ENCODE measurements around the gene CELF2.

DNA sequence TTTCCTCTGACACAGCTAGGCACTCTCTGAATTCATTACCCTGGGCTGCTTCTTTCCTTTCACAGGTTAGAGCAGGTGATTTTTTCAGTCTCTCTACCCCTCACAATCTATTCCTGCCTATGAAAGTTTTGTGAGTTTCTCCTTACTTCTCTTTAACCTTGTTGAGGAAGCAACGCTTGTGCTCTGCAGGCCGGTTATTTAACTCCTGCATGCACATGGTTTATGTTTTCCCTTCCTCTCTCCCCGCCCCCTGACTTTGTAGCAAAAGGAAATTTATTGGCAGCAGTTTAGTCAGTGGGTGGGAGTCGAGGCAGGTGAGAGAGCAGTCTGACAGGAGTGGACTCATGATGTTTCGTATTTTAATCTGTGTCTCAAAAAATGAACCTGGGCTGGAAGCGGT lies 91.9 kb downstream of the CELF2 start:
- no peak for TF ChIP-seq POLR2A (IDR thresholded peaks at IDR 0.05)
- TF ChIP-seq, protein P1, sequence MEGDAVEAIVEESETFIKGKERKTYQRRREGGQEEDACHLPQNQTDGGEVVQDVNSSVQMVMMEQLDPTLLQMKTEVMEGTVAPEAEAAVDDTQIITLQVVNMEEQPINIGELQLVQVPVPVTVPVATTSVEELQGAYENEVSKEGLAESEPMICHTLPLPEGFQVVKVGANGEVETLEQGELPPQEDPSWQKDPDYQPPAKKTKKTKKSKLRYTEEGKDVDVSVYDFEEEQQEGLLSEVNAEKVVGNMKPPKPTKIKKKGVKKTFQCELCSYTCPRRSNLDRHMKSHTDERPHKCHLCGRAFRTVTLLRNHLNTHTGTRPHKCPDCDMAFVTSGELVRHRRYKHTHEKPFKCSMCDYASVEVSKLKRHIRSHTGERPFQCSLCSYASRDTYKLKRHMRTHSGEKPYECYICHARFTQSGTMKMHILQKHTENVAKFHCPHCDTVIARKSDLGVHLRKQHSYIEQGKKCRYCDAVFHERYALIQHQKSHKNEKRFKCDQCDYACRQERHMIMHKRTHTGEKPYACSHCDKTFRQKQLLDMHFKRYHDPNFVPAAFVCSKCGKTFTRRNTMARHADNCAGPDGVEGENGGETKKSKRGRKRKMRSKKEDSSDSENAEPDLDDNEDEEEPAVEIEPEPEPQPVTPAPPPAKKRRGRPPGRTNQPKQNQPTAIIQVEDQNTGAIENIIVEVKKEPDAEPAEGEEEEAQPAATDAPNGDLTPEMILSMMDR (IDR thresholded peaks at IDR 0.05): no peak
